HG03457 (cell line): Measurements from ENCODE around the gene OXT.
"Not testable (repeated sequence)": the region's sequence is repeated elsewhere in the genome, so short reads cannot be mapped to it uniquely, and the experiment has no call there.

Experiments used
- ATAC-seq: cut with Tn5 transposase; IDR thresholded peaks from one replicate; pipeline ENCODE4 v1.9.1; 2021; ENCODE audit warnings: moderate number of reproducible peaks; ENCODE audit not compliant: unreplicated experiment

The OXT gene

DNA sequence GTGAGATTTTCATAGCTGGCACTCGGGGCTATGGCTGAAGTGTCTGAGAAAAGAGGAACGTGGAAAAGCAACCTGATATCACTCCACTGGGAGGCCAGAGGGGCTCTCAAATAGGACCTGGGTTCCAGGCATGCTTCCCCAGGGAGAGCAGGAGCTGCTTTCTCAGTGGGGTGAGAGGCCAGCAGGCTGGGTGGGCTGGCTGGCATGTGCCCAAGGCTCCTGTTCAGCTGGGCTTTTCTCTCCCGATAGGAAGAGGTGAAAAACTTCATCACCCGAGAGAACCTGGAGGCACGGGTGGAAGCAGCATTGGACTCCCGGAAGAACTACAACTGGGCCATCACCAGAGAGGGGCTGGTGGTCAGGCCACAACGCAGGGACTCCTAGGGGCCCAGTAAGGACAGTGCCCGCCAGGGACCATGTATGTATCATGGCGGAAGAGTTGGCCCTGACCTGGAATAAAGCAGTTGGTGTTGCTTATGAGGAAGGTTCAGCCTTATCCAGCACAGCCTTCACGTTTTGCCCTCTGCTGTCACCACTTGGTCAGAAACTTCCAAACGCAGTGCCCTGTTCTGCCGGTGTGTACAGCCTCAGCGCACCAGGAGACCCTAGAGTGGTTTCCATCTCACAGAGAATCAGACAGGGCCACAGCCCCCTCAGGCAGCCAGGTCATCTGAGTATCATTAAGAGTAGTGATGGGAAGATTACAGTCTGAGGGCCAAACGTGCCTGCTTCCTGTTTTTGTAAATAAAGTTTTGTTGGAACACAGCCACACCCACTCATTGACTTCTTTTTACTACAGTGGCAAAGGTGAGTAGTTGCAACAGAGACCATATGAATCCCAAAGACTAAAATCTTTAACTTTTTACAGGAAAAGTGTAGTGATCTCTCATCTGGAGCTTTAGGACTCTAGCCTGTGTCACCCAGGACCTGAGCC is 23.7 kb upstream of the OXT start:
- no peak for ATAC-seq

DNA sequence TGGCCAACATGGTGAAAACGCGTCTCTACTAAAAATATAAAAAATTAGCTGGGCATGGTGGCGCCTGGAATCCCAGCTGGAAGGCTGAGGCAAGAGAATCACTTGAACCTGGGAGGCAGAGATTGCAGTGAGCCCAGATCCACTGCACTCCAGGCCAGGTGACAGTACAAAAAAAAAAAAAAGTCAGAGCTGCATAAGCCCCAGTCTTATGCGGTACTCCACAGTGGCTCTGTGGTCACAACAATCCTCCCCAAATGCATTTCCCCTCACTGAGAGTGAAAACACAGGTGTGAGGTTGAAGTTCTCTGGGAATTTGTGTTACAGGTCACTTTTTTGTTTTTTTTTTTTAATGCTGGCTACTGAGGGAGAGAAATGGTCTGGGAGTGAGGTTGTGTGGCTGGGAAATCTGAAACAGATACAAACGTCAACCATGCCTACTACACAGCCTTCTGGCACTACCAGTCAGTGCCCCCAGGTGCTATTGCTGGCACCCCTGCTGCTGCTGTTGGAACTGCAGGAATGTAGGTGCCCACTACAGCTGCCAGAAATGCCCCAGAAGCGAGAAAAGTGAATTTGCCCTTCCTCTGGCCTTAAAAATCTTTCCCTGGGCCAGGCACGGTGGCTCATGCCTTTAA is 19.9 kb upstream of the OXT start:
- no peak for ATAC-seq

DNA sequence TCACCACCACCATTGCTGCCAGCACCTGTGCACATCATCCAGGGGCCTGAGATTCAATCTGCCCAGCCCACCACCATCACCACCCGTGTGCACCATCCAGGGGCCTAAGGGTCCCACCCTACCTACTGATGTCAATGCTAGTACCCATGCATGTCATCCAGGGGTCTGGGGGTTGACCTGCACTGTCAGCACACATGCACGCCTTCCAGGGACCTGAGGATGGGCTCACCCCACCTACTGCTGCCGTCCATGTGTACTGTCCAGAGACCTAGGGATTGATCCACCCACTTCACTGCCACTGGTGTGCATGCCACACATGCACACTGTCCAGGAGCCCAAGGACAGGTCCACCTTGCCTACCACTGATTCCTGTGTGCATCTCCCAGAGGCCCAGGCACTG is 11.9 kb upstream of the OXT start:
- ATAC-seq = no peak

DNA sequence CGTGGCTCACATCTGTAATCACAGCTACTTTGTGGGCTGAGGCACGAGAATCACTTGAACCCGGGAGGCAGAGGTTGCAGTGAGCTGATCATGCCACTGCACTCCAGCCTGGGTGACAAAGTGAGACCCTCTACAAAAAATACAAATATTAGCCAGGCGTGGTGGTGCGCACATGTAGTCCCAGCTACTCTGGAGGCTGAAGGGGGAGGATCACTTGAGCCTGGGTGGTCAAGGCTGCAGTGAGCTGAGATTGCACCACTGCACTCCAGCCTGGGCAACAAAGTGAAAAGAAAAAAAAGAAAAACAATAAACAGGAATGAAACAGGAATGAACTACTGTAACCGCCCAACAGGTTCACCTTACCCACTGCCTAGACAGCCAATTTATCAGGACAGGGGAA is 7.3 kb upstream of the OXT start:
- ATAC-seq = not testable (repeated sequence)

DNA sequence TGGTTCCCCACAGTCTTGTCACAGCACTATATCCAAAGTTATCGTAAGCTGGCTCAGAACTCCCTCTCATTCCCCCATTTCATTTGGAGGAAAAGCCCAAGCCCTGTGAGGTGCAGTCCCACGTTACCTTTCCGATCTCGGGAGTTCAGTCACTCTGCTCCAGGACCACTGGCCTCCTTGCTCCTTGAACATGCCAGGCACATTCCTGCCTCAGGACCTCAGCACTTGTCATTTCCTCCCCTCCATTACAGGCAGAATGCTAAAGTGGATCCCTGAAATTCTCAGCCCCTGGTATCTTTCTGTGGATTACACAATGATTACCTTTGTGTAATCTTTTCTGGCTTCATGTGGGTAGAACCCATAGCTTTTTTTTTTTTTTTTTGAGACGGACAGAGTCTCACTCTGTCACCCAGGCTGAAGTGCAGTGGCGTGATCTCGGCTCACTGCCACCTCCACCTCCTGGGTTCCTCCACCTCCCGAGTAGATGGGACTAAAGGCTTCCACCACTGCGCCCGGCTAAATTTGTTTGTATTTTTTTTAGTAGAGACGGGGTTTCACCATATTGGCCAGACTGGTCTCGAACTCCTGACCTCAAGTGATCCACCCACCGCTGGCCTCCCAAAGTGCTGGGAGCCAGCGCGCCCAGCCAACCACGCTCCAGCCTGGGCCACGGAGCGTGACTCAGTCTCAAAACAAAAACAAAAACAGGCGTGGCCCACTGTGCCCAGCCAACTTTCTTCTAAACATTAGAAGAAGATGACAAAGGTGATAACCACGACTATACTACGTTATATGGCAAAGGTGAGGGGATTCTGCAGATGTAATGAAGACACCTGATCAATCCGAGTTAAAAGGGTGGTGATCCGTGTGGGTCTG is 4.0 kb upstream of the OXT start:
- no peak for ATAC-seq

DNA sequence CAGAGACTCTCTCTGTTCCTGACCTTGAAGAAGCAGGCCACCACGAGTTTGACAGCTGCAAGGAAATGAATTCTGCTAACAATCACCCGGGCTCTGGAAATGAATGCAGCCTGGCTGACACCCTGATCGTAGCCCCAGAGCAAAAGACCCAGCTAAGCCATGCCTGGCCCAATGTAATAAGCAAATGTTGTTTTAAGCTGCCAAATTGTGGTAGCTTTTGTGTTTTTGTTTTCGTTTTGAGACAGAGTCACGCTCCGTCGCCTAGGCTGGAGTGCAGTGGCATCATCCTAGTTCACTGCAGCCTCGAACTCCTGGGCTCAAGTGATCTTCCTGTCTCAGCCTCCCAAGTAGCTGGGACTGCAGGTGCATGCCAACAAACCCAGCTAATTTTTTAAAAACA is 3.3 kb upstream of the OXT start:
- no peak for ATAC-seq

DNA sequence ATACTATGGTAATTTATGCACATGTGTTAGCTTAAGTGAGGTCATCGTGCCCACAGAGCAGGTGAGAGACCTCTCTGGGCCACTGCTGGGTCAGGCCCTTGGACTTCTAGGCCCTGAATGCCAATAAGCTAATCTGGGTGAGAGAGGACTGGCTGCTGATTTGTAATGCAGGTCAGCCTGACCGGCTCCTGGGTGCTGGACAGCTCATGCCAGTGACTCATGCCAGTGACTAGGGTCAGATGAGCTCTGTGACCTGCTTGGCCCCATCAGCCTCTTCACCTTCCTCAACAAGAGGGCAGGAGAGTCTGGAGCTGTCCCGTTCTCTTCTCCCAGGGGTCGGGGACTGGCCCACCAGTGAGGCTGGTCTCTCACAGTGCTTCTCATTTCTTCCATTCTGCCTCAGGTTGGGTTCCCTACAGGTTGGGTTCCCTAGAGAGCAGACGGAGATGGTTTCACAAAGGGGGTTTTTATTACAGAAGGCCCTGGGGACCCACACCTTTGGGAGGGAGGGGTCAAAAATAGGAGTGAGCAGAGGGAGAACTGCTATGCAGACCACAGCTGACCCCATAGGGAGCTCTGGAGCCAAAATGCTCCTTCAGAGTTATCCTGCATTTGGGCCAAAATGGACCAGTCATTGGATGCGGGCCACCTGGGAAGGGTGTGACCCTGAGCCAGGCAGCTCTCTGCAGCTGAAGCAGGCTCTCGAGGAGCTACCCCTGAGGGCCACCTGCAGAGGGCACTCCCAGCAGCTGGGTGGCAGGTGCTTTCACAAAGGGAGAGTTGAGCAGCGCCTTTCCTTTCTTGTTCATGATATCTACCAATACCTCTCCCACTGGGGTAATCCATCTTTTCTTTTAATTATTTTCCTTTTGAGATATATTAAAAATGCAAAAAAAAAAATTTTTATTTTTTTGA is 2.2 kb upstream of the OXT start:
- ATAC-seq = no peak

DNA sequence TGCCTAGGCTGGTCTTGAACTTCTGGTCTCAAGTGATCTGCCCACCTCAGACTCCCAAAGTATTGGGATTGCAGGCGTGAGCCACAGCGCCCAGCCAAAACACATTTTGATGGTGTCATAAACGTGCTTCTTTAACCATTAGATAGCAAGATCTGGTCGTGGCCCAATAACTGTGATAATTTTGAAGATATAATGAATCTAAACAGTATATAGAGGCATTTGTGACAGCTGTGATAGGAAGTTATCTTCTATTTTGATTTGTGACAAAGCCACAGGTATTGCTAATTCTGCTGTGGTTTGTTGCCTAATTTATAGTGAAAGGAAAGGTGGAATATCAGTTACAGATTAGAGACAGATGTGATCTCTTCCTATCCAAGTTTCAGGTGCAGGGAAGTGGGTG is 695 bp upstream of the OXT start:
- ATAC-seq = no peak

DNA sequence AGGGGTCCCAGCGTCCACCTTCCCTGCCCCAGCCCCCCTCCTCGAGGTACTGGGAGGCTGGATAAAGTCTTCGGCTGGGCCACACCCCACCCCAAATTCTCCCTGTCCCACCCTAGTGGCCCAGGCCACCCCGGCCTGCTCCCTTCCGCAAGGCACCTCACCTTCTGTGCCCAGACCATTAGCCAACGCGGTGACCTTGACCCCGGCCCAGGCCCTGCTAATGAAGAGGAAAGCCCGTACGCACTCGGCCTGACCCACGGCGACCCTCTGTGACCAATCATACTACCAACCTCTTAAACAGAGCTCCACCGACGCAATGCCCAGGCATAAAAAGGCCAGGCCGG is 182 bp upstream of the OXT start:
- no peak for ATAC-seq

DNA sequence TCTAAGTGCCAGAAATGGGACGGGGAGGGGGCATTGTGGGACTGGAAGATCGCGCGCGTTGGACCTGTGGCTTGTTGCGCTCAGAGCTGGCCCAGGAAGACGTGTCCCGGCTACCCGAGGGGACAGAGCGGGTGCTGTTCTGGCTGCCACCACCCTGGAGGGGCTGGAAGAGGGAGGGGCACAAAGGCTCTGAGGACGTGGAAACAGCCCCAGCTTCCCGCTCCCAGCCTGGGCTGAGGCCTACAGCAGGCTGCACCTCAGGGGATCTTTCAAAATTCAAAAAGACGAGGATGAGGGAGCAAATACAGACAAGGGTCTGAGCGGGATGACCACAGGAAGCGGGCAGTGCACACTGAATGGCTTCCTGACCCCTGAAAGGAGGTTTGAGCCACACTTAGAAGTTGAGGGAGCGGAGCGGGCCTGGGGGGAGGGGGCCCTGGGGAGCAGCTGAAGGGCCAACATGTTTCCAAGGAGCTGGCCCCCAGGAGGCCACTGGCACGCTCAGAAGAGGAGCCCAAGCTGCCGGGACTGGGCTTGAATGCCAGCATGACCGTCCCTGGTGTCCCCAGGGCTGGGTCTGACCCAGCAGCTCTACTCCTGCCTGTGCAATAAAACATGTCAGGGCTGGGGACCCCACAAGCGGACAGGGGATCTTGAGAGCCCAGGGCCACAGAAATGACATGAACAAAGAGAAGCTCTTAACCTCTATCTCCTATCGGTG is 1.3 kb downstream of the OXT start:
- ATAC-seq = no peak

DNA sequence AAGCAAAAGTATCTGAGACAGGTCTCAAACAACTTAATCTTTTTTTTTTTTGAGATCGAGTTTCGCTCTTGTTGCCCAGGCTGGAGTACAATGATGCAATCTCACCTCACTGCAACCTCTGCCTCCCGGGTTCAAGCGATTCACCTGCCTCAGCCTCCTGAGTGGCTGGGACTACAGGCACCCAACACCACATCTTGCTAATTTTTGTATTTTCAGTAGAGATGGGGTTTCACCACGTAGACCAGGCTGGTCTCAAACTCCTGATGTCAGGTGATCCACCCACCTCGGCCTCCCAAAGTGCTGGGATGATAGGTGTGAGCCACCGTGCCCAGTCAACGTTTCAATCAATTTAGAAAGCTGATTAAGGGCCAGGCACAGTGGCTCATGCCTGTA is 1.8 kb downstream of the OXT start:
- not testable (repeated sequence) for ATAC-seq

DNA sequence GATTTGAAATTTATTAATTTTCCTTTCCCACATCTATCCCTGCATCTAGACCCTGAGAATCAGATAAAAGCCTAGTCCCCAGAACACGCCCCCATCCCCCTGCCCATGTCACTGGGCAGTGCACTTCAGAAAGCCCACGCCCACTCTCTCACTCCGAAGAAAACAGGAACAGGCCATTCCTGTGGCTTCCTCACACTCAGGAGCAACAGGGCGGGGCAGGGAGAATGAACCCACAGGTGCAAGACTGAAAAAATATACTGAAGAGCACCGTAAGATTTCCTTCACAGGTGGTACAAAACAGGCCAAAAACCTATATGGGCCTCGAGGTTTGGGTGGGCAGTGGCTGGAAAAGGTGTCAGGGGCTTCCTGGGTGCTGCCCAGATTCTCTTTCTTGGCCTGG is 3.4 kb downstream of the OXT start:
- no peak for ATAC-seq

DNA sequence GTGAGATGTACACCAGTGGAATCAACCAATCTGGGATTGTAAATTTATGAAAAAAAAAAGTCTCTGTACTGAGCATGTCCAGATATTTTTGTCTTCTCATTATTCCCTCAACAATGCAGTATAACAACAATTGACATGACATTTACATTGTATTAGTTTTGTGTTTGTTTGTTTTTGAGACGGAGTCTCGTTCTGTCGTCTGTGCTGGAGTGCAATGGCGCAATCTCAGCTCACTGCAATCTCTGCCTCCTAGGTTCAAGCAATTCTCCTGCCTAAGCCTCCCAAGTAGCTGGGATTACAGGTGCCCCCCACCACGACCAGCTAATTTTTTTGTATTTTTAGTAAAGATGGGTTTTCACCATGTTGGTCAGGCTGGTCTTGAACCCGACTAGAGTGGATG is 3.9 kb downstream of the OXT start:
- not testable (repeated sequence) for ATAC-seq

DNA sequence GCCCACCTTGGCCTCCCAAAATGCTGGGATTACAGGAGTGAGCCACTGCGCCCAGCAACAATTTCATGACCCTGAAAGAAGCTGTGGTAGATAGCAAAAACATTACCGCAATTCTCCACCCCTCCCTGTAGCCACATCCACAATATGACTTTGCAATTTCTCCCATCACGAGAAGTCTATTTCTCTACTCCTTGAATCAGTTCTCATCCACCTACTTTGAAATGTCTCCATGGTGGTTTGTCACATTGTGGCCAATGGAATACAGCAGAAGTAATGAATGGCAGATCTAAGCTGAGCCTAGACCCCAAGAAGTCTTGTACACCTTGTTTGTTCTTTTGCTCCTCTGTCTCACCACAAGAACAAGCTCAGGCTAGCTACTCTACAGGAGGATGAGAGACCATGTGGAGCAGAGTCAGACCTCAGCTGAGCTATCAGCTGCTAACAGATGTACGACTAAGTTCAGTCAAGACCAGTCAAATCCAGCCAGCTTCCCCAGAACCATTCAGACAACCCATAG is 6.3 kb downstream of the OXT start:
- no peak for ATAC-seq

DNA sequence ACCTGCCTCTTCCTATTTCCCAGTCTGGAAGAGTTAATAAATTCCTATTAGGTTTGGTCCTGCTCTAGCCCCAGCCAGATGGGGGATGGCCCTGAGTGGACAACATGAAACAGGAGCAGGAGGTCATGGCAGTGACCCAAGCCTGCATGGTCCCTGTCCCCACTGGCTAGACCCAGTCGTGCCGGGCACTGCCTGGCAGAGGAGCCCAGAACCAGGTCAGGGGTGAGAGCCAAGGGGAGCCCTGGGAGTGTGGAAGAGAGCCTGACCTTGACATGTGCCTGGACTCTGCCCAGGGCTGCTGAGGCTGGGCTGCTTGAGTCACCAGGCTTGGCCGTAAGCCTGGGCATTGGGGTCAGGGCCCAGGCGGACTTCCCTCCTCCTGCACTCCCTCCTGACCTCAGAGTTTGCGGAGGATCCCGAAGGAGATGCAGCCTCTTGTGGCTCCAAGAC is 9.5 kb downstream of the OXT start:
- ATAC-seq = no peak

DNA sequence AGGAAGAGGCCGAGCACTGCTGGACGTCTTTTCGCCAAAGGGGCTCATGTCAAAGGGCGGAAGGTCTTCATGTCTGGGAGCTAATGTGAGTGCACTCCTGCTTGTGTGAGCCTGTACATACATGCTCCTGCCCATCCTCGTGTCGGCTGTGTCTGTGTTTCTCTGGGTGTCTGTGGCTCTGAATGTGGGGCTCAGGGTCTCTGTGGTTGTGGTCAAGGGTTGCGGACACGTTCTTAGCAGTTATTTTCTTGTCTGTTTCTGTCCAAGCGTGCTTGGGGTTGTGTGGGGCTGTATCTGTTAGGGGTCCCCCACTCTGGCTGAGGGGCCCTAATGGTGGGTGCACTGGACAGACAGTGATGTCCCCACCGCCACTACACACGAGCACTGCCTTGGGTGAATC is 10.2 kb downstream of the OXT start:
- no peak for ATAC-seq

DNA sequence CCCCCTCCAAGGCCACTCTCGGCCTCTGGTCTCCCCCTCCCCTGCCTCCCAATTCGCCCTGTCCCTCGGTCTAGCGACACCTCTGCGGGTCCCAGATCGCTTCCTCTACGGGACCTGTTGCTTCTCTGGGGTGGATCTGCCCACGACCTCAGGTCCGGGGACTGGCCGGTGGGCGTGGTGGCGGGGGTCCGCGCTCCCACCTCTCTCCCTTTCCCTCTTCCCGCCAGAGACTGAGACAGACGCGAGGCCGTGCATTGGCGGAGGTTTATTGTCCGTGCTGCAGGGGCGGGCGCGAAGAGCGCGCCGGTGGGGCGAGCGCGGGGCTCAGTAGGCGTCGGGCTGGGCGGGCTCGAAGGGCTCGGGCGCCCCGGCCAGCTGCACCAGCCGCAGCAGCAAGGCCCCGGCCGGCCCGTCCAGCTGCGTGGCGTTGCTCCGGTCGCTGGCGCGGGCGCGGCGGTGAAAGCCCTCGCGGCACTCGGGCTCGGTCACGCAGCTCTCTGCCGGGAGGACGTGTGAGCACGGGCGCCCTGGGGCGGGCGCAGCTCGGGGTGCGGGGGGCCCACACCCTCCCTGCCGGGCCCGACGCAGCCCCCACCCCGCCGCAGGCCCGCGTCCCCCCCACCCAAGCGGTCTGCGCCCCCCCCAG is 11.0 kb downstream of the OXT start:
- ATAC-seq = no peak

DNA sequence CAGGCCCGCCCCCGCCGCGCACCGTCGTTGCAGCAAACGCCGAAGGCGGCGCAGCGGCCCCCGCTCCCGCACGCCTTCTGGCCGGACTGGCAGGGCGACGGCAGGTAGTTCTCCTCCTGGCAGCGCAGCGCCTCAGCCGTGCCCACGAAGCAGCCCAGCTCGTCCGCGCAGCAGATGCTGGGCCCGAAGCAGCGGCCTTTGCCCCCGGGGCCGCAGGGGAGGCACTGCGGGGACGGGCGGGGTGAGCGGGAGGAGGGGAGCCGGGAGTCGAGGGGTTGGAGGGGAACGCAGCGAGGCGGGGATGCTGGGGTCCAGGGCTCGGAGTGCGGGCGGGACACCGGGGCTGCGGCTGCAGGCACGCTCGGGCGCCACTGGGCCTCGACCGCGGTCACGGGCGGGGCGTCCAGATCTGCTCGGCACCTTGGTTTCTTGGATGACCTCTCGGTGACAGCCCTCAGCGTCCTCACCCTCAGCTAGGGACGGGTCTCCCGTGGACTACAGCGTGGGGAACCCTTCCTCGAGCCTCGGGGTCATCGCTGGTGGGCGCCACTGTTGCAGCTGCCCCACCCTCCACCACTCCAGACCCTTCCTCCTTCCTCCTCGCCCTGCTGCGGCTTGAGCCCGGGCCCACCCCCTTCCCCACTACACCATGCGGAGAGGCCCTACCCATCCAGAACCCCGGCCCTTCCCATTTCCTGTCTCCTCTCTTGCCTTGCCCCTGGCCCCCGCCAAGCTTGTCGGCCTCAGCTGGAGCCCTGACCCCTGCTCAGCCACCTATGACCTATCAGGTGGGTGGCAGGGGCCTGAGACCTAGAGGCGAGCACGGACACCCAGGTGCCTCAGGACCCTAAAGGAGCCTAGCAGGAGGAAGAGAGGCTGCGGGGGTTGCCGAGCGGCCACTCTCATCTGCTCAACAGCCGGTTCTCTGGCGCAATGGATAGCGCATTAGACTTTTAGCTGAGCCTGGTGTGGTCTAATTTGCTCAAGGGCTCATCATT is 11.8 kb downstream of the OXT start:
- no peak for ATAC-seq
